Effector memory CD8-positive, alpha-beta T cell (primary cell): ENCODE data around the gene TRIM27.

Experiments
- ATAC-seq: fragments of 150-1000 bp; cut with Tn5 transposase; replicated peaks from 2 replicates; pipeline ENCODE4 v1.10.0; 2021; ENCODE audit warnings: mild to moderate bottlenecking, moderate library complexity
- DNase-seq, 3 experiments: peaks; one replicate each; pipeline ENCODE4 v3.0.0; 2021
- H3K27ac Mint-ChIP-seq, 2 donors: one replicate each; pipeline ENCODE4 v1.8.0; 2022; ENCODE audit warnings: mild to moderate bottlenecking in 2 of 2, mixed read lengths in 2 of 2, moderate library complexity in 2 of 2
- H3K27me3 Mint-ChIP-seq, 2 donors: one replicate each; pipeline ENCODE4 v1.8.0; 2022; ENCODE audit warnings: mixed read lengths in 2 of 2
- H3K36me3 Mint-ChIP-seq: one replicate; pipeline ENCODE4 v1.8.0; 2022; ENCODE audit warnings: mild to moderate bottlenecking, moderate library complexity, mixed read lengths; ENCODE audit not compliant: insufficient read depth
- H3K4me1 Mint-ChIP-seq, 2 donors: one replicate each; pipeline ENCODE4 v1.8.0; 2022; ENCODE audit warnings: low read depth in 2 of 2, mixed read lengths in 2 of 2
- H3K4me3 Mint-ChIP-seq, 2 donors: one replicate each; pipeline ENCODE4 v1.8.0; 2022; ENCODE audit warnings: mild to moderate bottlenecking in 2 of 2, mixed read lengths in 2 of 2, moderate library complexity in 2 of 2
- H3K9me3 Mint-ChIP-seq, 2 donors: one replicate each; pipeline ENCODE4 v1.8.0; 2022; ENCODE audit warnings: mixed read lengths in 2 of 2

The TRIM27 gene

DNA sequence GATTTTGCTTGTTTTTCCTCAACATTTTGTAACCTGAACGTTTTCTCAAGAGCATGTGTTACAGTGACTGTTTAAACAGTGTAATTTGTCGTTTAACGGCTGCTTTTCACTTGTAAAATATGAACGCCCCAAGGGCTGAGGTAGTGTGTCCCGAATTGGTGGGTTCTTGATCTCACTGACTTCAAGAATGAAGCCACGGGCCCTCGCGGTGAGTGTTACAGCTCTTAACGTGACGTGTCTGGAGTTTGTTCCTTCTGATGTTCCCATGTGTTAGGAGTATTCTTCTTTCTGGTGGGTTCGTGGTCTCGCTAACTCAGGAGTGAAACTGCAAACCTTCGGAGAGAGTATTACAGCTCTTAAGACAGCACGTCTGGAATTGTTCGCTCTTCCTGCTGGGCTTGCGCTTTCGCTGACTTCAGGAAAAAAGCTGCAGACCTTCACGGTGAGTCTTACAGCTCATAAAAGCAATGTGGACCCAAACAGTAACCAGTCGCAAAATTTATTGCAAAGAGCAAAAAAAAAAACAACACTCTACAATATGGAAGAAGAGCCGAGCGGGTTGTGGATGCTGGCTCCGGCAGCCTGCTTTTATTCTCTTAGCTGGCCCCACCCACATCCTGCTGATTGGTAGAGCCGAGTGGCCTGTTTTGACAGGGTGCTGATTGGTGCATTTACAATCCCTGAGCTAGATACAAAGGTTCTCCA lies 25.1 kb upstream of the TRIM27 start:
- ATAC-seq (no peak), DNase-seq (no peak)
- peaks cover 13 to 19% of the 10 kb centered on the region in 2 donors for H3K4me1 Mint-ChIP-seq
- no peak overlapping the region for H3K4me3 Mint-ChIP-seq
- peaks cover 0 to 3% of the 10 kb centered on the region in 2 donors for H3K9me3 Mint-ChIP-seq
- no peak overlapping the region for H3K27ac Mint-ChIP-seq
- H3K36me3 Mint-ChIP-seq: peaks cover 34% of the 10 kb centered on the region
- peaks cover 0 to 6% of the 10 kb centered on the region in 2 donors for H3K27me3 Mint-ChIP-seq

DNA sequence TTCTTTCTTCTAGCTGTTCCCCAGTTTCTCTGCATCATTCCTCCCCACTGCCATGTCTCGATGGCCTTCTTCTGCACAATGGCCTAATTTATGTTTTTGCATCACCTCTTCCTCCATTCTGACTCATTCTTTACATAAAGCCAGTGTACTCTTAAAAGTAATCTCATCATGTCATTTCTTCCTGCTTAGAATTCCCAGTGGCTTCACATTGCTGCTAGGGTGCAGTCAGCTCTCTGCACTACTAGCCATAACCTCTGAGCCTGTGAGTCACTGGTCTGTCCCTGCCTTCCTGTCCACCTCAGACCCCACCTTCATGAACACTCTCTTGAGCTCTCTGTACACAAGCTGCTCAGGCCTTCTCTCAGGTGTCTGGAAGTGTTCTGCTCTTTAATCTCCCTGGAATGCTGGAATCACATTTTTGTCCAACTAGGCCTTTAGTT lies 24.1 kb upstream of the TRIM27 start:
- H3K4me1 Mint-ChIP-seq: peaks cover 11 to 20% of the 10 kb centered on the region in 2 donors
- H3K36me3 Mint-ChIP-seq: peaks cover 34% of the 10 kb centered on the region
- no peaks in the 10 kb centered on the region for H3K27me3 Mint-ChIP-seq
- H3K4me3 Mint-ChIP-seq: no peak overlapping the region
- ATAC-seq (no peak), DNase-seq (no peak)
- peaks cover 0 to 3% of the 10 kb centered on the region in 2 donors for H3K9me3 Mint-ChIP-seq
- no peak overlapping the region for H3K27ac Mint-ChIP-seq

DNA sequence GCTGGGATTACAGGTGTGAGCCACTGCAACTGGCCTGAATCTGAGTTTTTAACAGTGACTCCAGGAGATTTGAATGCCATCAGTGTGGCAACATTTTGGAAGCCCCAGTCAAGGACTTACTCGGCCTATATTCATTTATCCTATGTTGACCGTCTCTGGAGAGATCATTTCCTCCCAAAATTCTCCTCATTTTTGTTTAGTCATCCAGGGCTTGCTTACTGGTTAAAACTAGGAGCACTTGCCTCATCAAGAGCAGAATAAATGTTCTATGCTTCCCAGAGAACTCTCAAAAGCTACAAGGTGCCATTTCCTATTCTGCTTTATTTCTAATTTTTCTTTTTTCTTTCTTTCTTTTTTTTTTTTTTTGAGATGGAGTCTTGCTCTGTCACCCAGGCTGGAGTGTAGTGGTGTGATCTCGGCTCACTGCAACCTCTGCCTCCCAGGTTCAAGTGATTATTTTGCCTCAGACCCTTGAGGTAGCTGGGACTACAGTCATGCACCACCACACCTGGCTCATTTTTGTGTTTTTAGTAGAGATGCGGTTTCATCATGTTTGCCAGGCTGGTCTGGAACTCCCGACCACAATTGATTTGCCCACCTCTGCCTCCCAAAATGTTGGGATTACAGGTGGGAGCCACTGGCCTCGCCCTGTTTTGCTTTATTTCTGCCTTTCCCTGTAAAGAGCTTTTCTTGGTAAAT lies 23.4 kb upstream of the TRIM27 start:
- H3K27ac Mint-ChIP-seq: no peak overlapping the region
- ATAC-seq: no peak
- no peak overlapping the region for H3K4me3 Mint-ChIP-seq

DNA sequence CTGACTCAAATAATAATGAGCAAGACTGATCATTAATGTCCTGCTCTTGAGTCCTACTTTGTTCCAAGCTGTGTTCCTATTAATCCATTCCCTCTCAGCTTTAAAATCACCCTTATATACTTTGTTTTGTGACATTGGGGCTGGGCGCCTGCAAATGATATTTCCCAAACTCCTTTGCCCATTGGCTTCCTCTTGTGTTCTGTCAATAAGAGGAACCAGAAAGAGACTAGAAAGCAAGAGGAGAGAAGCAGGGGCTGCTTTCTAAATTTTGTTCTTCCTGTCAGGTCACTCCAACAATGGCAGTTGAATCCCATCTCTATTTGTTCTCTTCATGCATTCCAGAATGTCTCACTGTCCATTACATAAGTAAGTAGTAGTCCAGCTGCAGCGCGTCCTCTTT lies 21.6 kb upstream of the TRIM27 start:
- H3K4me1 Mint-ChIP-seq: peaks cover 26 to 35% of the 10 kb centered on the region in 2 donors
- H3K27ac Mint-ChIP-seq: peak overlapping the region in 1 of 2 donors; percentile 98
- DNase-seq: no peak
- H3K4me3 Mint-ChIP-seq: no peak overlapping the region
- peaks cover 0 to 3% of the 10 kb centered on the region in 2 donors for H3K9me3 Mint-ChIP-seq
- H3K27me3 Mint-ChIP-seq: no peaks in the 10 kb centered on the region
- no peak for ATAC-seq
- H3K36me3 Mint-ChIP-seq: peaks cover 46% of the 10 kb centered on the region

More for the DNA sequence above, 23.4 kb upstream of the TRIM27 start:
- H3K27me3 Mint-ChIP-seq: no peaks in the 10 kb centered on the region
- peaks cover 12 to 20% of the 10 kb centered on the region in 2 donors for H3K4me1 Mint-ChIP-seq
- peaks cover 34% of the 10 kb centered on the region for H3K36me3 Mint-ChIP-seq
- DNase-seq: no peak
- H3K9me3 Mint-ChIP-seq: peaks cover 0 to 3% of the 10 kb centered on the region in 2 donors

DNA sequence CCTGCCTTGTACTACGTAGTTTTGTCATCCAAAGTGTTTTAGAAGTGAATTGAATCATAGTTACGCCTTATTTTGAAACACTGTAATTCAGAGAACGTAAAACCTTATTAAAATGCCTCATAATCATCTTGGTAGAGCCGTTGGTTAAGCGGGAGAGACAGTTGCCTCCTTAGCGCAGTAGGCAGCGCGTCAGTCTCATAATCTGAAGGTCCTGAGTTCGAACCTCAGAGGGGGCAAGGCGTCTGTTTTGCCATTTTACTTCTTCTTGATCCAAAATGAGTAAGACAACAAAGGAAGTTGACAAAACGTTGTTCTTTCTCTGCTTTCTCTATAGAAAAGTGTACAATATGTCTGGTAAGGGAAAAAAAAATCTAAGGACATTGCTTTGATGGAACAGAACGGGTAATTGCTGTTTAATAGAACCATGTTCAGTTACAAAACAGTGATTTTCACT lies 20.7 kb upstream of the TRIM27 start:
- DNase-seq: peak; percentile 52 to 76 (median 56)
- Mint-ChIP-seq H3K27me3 (no peaks in the 10 kb centered on the region), H3K27ac (peak overlapping the region; percentile 93 to 98), H3K4me1 (peaks cover 29 to 40% of the 10 kb centered on the region in 2 donors), H3K36me3 (peaks cover 55% of the 10 kb centered on the region), H3K9me3 (peaks cover 0 to 3% of the 10 kb centered on the region in 2 donors), H3K4me3 (peak overlapping the region; percentile 79 to 89)
- peak; percentile 18 for ATAC-seq

DNA sequence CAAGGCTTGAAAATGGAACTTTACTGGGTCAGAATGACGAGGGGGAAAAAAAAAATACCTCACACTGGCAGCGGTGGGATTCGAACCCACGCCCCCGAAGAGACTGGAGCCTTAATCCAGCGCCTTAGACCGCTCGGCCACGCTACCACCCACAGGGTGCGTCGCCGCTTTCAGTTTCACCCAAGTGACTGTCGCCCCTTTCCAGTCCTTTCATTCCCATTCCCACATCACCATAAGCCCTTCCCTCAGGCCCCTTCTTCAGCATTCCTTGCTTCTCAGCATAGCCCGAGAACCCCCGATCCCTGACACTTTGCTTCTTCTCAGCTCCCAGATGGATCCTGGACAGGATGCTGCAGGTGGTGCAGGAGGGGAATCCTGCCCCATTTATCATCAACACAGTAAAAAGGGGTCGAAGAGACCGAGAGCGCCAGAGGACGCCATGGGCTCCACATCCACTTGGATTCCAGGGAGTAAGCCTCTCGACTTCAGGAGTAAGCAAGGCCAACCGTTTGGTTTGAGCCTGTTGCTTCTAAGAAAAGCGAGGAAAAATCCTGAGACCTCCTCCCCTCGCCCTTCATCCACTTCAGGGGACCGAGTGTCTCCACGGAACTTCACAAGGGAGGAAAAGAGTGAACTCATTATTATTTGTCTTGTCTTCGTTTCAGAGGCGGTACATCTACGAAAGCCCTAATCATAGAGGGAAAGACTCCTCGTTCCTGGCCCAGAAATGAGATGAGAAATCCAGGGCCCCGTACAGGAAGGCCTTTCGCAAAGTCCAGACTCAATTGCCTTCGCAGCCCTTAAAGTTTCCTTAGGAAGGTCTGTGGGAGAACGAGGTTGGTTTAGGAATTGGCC lies 20.0 kb upstream of the TRIM27 start:
- H3K27ac Mint-ChIP-seq: peak overlapping the region; percentile 93 to 98
- H3K36me3 Mint-ChIP-seq: peaks cover 58% of the 10 kb centered on the region
- peak overlapping the region; percentile 79 to 89 for H3K4me3 Mint-ChIP-seq
- ATAC-seq (no peak), DNase-seq (peak; percentile 39 to 66 (median 51))
- H3K27me3 Mint-ChIP-seq: no peaks in the 10 kb centered on the region
- peaks cover 0 to 3% of the 10 kb centered on the region in 2 donors for H3K9me3 Mint-ChIP-seq
- peaks cover 29 to 40% of the 10 kb centered on the region in 2 donors for H3K4me1 Mint-ChIP-seq

DNA sequence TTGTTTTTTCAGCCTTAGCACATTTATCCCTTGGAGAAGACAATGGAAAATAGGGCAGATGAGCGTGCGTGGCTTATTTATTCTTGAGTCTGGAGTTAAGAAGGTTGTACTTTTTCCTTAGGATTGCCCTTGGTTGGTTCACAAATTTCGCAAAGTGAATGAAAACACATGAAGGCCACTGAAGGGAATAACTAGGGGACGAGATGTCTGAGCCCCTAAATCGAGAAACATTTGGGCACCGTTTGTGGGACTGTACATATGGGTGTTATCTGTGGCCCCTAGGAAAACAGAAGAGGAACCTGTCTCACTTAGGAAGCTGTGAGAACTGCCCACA lies 19.4 kb upstream of the TRIM27 start:
- DNase-seq (no peak), ATAC-seq (no peak)
- Mint-ChIP-seq H3K4me1 (peaks cover 29 to 40% of the 10 kb centered on the region in 2 donors), H3K36me3 (peaks cover 58% of the 10 kb centered on the region), H3K4me3 (peak overlapping the region; percentile 79 to 89), H3K27me3 (no peaks in the 10 kb centered on the region), H3K9me3 (peaks cover 0 to 3% of the 10 kb centered on the region in 2 donors), H3K27ac (peak overlapping the region; percentile 93 to 98)

DNA sequence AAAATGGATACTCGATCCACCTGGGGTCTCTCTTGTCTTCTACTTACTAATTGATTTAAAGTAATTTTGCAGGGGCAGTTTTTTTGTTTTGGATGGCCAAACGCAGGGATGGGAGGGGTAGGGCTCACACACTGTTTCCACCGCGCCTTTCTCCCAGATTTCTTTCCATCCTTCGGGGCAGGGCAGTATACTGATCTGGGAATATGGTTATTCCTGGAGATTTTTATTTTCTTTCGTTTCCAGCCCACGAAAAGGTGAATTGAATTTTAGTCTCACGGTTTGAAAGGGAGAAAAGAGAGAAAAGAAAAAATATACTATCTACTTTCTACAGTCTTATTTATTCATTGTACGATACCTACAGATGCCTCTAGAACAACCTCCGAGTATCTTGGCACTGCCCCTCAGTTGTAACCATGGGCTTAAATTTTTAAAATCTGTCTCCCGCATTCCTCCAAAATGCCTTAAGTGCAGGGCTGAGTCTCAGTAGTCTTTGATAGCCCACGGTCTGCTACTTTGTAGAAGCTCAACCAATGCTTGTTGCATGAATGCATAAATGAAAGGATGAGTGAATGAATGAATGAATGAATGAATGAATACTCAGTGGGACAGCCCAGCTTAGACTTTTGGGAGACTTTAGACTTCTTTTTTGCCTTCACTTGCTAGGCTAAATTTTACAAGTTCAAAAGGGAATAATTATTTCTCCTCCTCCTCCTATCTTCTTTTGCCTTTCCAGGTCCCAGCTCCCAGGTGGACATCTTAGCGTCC lies 18.1 kb upstream of the TRIM27 start:
- no peak for ATAC-seq
- H3K36me3 Mint-ChIP-seq: peaks cover 58% of the 10 kb centered on the region
- peak overlapping the region; percentile 82 to 89 for H3K4me3 Mint-ChIP-seq
- H3K27ac Mint-ChIP-seq: peak overlapping the region; percentile 96 to 97
- DNase-seq: no peak
- peaks cover 29 to 40% of the 10 kb centered on the region in 2 donors for H3K4me1 Mint-ChIP-seq
- no peaks in the 10 kb centered on the region for H3K27me3 Mint-ChIP-seq
- H3K9me3 Mint-ChIP-seq: peaks cover 0 to 3% of the 10 kb centered on the region in 2 donors

DNA sequence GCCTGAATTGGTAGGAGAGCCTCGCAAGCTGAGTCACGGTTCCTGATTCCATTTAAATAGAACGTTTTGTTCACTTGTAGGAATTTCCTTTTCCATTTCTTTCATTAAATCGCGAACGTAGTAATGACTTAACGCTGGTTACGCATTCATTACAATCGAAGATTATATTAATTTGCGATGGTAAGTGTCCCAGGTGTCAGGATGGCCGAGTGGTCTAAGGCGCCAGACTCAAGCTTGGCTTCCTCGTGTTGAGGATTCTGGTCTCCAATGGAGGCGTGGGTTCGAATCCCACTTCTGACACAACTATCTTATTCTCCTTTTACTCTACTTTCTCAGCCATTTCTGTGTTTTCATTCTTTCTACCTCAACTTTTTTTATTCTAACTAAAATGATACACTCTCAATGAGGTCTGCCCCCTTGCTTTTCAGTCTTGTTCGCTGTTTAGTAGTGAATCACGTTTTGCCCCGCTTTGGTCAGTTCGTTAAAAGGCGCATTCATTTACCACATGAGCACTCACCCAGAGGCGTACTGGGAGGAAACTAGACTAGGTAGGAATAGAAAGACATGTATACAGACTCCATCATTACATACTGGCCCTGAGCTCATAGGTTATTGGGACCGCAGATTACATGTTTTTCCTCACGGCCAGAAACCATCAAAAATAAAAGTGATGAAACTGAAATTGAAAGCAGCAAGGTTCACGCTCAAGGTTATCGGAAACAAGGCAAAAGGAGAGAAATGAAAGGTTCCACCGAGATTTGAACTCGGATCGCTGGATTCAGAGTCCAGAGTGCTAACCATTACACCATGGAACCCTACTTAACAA lies 17.3 kb upstream of the TRIM27 start:
- Mint-ChIP-seq H3K27me3 (no peaks in the 10 kb centered on the region), H3K36me3 (peaks cover 58% of the 10 kb centered on the region), H3K4me3 (peak overlapping the region; percentile 82 to 89), H3K4me1 (peaks cover 29 to 40% of the 10 kb centered on the region in 2 donors), H3K27ac (peak overlapping the region; percentile 96 to 97), H3K9me3 (peaks cover 0 to 3% of the 10 kb centered on the region in 2 donors)
- DNase-seq (peak; percentile 77 to 90 (median 77)), ATAC-seq (peak; percentile 72)

DNA sequence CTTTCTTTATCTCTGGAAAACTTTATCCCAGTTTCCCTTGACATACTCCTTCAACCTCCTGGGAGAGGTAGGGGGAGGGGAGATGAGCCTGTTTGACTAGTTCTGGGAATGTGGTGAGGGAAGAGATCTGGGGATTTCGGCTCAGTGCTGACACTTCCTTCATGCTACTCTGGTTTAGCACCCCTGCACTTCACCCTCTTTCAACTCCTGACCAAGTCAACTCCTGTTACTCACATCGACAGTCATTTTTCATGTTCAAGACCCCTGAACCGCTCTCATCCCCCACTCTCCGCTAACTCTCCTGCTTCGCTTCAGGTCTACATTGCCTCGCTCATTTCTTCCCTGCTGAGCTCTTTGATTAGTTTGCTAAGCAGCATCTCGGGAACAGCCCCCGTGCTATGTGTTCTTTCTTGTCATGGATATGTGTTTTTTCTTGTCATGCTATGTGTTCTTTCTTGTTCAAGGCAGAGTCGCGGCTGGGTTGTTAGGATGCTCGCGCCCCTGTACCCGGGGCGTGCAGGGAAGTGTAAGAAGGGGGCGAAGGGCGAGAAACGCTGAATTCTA lies 16.6 kb upstream of the TRIM27 start:
- Mint-ChIP-seq H3K27ac (peak overlapping the region; percentile 96 to 97), H3K27me3 (no peaks in the 10 kb centered on the region), H3K36me3 (peaks cover 58% of the 10 kb centered on the region), H3K9me3 (peaks cover 0 to 3% of the 10 kb centered on the region in 2 donors), H3K4me1 (peaks cover 29 to 40% of the 10 kb centered on the region in 2 donors), H3K4me3 (peak overlapping the region; percentile 82 to 89)
- DNase-seq (no peak), ATAC-seq (peak; percentile 18)

DNA sequence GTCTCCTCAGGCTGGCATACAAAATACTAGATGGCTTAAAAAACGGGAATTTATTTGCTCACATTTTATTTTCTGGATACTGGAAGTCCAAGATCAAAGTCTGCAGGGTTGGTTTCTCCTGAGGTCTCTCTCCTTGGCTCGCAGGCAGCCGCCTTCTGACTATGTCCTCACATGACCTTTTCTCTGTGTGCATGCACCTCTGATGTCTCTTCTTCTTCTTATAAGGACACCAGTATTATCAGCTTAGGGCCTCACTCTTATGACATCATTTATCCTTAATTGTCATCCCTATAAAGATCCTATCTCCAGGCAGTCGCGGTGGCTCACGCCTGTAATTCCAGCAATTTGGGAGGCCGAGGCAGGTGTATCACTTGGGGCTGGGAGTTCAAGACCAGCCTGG lies 9.3 kb upstream of the TRIM27 start:
- H3K9me3 Mint-ChIP-seq: no peaks in the 10 kb centered on the region
- ATAC-seq (no peak), DNase-seq (no peak)
- no peaks in the 10 kb centered on the region for H3K4me1 Mint-ChIP-seq
- H3K36me3 Mint-ChIP-seq: no peaks in the 10 kb centered on the region
- peak overlapping the region in 1 of 2 donors; percentile 76 for H3K27ac Mint-ChIP-seq
- no peak overlapping the region for H3K4me3 Mint-ChIP-seq
- peaks cover 0 to 16% of the 10 kb centered on the region in 2 donors for H3K27me3 Mint-ChIP-seq
